GM19467 (cell line): ENCODE results near the gene PSMD3.
A peak's percentile ranks its signal among the peaks of the same experiment; 100 is the strongest.
"Not testable (repeated sequence)": the region's sequence is repeated elsewhere in the genome, so short reads cannot be mapped to it uniquely, and the experiment has no call there.

Experiments
- ATAC-seq: cut with Tn5 transposase; IDR thresholded peaks from one replicate; pipeline ENCODE4 v1.9.1; 2021; ENCODE audit warnings: mild to moderate bottlenecking, moderate library complexity; ENCODE audit not compliant: unreplicated experiment

The PSMD3 gene

GRCh38 chr17:39980351-39981206, at the start of gene PSMD3:
TSS of gene PSMD3 (plus strand) at chr17:39980807. CDS start at chr17:39980971, 164 bp downstream.
- ATAC-seq: peak; percentile 87

- no peak for ATAC-seq
Measured at GRCh38 chr17:39933912-39934311, 46.7 kb upstream of the PSMD3 start.

GRCh38 chr17:39934324-39934723, 46.3 kb upstream of the PSMD3 start:
- ATAC-seq: no peak

DNA sequence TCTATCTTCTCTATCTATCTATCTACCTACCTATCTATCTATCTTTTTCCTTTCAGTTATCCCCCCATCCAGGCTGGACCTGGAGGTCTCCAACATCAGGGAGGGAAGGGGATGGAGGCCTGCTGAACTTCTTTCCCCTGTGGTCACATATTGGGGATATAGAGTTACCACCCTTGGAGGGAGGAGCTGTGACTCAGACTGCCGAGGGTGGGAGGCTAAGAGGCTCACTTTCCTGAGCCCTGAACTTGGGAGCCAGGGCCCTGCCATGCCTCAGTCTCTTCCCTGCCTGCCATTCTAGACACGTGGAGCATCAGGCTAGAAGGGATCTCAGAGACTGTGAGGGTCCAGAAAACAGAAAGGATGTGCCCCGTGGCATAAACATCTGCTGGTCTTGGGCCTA, 44.7 kb upstream of the PSMD3 start:
- ATAC-seq: no peak

- no peak for ATAC-seq
Measured at GRCh38 chr17:39937447-39937846, 43.2 kb upstream of the PSMD3 start.

- no peak for ATAC-seq
Measured at GRCh38 chr17:39938140-39938869, 42.3 kb upstream of the PSMD3 start.

DNA sequence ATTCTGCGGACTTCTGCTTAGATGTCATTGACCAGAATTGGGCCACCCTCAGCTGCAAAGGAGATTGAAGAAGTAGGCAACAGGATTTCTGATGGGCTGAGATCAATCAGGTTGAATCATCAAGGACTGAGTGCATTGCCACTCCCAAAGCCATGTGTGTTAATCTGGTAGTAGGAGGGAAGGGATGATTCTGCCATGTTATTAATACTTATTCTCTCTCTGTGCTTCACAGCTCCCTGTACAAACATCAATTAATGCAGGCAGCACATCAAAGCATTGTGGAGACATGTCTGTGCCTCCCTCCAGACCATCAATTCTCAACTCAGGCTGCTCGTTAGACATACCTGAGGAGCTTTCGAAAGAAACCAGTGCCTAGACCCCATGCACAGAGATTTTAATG, 41.5 kb upstream of the PSMD3 start:
- ATAC-seq: no peak

DNA sequence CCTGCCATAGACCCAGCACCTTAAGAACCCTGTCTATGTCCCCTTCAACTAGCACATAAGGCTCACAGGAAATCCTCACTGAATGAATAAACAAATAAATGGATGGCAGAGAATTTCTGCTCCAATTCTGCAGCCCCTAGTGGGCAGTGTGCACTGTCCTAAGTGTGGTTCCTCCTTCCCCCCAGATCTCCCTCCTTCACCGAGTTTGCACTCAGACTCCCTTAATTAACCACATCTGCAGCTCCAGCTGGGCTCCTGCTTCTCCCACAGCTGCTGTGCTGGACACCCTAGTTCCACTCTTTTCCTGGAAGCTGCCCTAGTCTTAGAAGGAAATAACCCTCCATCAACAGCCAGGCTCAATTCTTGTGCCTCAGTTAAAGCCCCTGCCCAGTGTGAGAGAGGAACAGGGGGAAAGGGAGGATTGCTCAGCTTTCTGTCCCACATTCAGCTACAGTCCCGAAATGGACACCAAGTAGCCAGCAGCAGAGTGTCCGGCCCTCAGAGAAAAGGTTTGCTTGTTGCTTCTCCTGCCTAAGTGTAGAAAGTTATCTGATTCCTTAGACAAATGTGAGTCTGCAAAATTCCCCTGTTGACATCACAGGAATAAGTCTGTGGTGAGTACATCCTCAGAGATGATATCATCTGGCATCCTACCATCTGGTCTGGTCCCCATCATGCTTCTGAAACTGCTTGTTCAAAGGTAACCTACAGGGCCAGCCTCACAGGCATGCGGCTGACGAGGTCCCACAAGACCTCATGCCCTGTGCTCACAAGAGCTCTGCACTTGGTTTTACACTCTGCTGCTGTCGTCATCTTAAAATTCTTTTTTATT, 40.8 kb upstream of the PSMD3 start:
- ATAC-seq: peak; percentile 42

- no peak for ATAC-seq
Measured at GRCh38 chr17:39943702-39944392, 36.8 kb upstream of the PSMD3 start.

GRCh38 chr17:39944393-39944711, 36.3 kb upstream of the PSMD3 start:
- no peak for ATAC-seq

DNA sequence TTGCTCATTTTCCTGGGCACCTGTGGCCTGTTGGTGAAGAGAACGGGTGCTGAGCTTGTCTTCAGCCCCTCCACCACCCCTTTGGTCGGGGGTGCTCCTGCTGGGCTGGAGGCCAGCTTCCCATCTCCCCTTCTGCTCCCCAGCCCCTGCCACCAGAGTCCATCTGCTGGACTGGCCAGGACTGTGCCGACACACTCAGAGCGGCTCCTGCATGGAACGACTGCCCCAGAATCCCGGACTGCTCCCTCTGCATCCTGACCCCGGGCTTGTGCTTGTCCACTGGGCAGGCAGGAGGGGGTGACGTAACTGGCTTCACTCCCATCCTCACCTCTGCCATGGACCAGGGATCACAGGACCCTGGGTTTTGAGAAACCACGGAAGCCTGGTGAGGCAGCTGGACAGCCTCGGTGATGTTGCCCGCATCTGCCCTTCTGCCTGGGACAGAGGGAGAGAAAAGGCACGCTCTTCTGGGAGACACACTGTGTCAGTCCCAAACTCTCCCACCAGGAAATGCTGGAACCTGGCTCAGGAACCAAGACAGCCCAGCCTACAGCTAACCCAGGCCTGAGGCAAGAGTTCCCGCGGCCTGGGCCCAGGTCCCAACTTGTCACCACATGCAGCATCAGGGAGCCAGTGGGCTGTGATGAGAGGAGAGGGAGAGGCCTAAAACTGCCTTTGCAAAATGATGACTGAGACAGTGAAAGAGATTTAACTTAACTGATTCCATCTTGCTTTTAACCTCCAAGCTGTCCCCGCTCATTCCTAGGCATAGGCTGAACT, 33.9 kb upstream of the PSMD3 start:
- no peak for ATAC-seq

- not testable (repeated sequence) for ATAC-seq
Measured at GRCh38 chr17:39948489-39948828, 32.1 kb upstream of the PSMD3 start.

DNA sequence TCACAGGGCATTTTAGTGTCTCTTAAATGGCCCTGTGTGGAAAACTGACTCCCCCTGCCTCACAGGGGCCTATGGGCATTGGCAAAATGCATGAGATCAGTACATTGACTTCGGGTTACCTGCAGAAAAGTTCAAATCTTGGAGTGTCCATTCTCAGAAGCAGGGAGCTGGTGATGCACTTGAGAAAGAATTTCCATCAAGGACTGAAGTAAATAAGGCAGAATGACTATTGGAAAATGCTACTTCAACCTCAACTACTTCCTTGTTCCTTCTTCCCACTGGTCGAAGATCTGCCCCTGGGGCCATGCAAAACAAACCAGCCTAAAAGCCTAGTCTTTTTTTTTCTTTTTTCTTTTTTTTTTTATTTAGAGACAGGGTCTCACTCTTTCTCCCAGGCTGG, 31.6 kb upstream of the PSMD3 start:
- ATAC-seq: no peak

- ATAC-seq: no peak
Measured at GRCh38 chr17:39950871-39951348, 29.7 kb upstream of the PSMD3 start.

DNA sequence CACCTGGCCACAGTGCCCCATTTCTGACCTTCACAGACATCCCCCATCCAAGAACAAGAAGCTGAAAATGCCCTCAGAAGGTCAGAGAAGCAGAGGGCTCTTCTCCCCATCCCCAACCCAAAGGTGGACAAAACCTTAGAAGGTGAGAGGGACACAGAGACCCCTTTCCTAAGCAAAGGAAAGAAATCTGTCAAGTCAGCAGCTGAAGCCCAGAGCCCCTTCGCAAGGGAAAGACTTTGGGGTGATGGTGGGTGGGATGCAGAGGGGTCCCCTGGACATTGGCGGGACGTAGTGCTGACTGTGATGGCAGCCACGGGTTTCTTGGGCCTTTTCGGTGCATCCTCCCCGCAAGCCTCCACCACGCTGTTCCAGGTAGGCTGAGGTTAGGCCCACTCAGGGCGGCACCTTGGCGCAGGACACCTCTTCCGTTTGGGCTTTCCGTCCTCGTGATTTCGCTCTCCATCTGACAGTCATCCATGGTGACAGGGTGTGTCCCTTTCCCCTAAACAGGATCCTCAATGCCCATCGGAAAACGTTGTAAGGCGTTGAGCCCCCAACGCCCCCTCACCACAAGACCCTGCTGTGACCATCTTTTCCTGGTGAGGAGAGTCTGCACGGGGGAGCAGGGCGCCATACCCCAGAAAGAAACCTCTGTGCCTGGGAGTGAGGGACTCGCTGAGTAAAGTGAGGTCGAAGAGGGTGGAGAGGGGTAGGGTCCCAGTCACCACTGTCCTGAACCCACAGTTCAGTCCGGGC, 28.5 kb upstream of the PSMD3 start:
- no peak for ATAC-seq

DNA sequence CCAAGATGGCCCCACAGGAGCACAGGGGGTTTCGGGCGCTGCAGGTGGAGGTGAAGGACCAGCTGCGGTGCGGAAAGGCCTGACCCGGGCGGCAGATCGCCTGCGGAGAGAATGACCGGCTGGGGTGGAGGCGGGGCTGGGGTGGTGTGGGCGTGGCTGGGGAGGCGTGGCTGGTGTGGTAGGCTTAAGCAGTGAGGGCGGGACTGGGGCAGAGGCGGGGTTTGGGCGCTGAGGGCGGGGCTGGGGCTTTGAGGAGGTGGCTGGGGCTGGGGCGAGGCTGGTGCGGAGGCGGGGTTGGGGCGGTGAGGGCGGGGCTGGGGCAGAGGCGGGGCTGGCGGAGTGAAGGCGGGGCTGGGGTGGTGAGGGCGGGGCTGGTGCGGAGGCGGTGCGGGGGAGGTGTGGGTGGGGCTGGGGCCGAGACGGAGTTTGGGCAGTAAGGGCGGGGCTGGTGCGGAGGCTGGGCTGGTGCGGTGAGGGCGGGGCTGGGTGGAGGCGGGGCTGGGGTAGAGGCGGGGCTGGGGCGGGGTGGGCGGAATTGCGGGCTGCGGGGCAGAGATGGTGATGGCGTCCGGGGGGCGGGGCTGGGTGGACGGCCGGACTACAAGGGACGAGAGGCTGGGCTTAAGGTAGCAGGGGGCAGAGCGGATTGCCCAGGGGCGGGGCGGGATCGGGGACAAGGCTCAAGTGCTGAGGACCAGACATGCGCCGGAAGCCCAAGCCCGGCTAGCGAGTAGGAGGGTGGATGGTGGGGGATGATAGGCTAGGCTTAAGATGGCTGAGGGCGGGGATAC, 27.7 kb upstream of the PSMD3 start:
- ATAC-seq: peak; percentile 61

DNA sequence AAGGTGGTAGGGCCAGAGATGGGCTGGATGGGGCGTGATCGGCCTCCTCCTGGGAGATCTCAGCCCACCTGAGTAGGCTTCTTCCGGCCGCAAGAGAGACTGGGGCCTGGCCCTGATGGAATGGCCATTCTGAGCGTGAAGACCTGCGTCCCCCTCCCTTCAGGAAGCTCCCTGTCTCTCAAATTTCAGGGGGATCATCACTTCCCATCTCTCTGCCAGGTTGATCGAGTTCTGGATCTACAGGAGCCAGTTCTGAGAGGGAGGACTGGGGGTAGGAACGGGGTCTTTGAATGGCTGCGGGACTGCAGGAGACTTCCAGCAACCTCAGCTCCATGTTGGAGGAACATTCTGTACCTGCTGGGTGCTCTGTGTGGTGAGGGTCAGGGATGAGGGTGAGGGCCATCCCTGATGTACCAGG, 27.1 kb upstream of the PSMD3 start:
- no peak for ATAC-seq

GRCh38 chr17:39954876-39955275, 25.7 kb upstream of the PSMD3 start:
- ATAC-seq: no peak
